PC-3 (cell line): ENCODE results near the gene MPDZ. TPM values are rescaled to one million over a fixed set of nuclear protein-coding genes. Genes with fewer than 3 reads are reported as not detected.

Source experiments
- ATAC-seq: fragments of 200-7000 bp; cut with Tn5 transposase; 2 replicates; pipeline ENCODE4 v1.9.1; 2020; ENCODE audit warnings: mild to moderate bottlenecking, moderate library complexity
- BruUV-seq: library from RNA; stranded (reverse); fragments of 400-500 nt; replicated peaks from 2 replicates; lab custom pipeline; 2021; lab: Mats Ljungman, UMichigan
- CTCF ChIA-PET: fragments of 300-600 bp; sonication (Branson Sonifier 250); formaldehyde crosslinking; loops from one replicate; lab custom pipeline; 2022; ENCODE audit warnings: antibody characterized with exemption; lab: Charles Lee
- POLR2A ChIA-PET: fragments of 300-600 bp; sonication (Branson Sonifier 250); formaldehyde crosslinking; loops from one replicate; lab custom pipeline; 2022; ENCODE audit warnings: antibody characterized with exemption; ENCODE audit not compliant: unreplicated experiment; lab: Charles Lee
- DNase-seq: peaks from one replicate; pipeline ENCODE4 v3.0.0-alpha.2; 2015
- H2AFZ ChIP-seq: fragments of 300-600 bp; sonication (generic); 2 replicates; pipeline ENCODE4 v1.6.0; 2016; ENCODE audit warnings: antibody characterized with exemption, low read length
- H3F3A ChIP-seq: fragments of 300-600 bp; sonication (generic); one replicate; pipeline ENCODE4 v1.6.0; 2017; ENCODE audit warnings: antibody characterized with exemption, low read length, control low read depth, mild to moderate bottlenecking; ENCODE audit not compliant: unreplicated experiment
- H3K27ac ChIP-seq: fragments of 300-600 bp; sonication (generic); 2 replicates; pipeline ENCODE4 v1.5.1; 2016; ENCODE audit warnings: mild to moderate bottlenecking, low read length
- H3K27me3 ChIP-seq: fragments of 300-600 bp; sonication (generic); 2 replicates; pipeline ENCODE4 v1.6.1; 2016; ENCODE audit warnings: low read length, mixed read lengths
- H3K36me3 ChIP-seq: fragments of 300-600 bp; sonication (generic); 2 replicates; pipeline ENCODE4 v1.6.1; 2016; ENCODE audit warnings: low read depth, mixed run types, low read length, mixed read lengths
- H3K4me1 ChIP-seq: fragments of 300-600 bp; sonication (generic); 2 replicates; pipeline ENCODE4 v1.5.1; 2016; ENCODE audit warnings: low read length; ENCODE audit not compliant: insufficient read depth
- H3K4me2 ChIP-seq: fragments of 300-600 bp; sonication (generic); 2 replicates; pipeline ENCODE4 v1.6.0; 2016; ENCODE audit warnings: low read length
- H3K4me3 ChIP-seq: fragments of 300-600 bp; sonication (generic); 2 replicates; pipeline ENCODE4 v1.5.1; 2016; ENCODE audit warnings: mild to moderate bottlenecking, low read length, mixed read lengths
- H3K79me2 ChIP-seq: fragments of 300-600 bp; sonication (generic); 2 replicates; pipeline ENCODE4 v1.6.1; 2017; ENCODE audit warnings: low read length, mixed read lengths
- H3K9ac ChIP-seq: fragments of 300-600 bp; sonication (generic); 2 replicates; pipeline ENCODE4 v1.6.0; 2016; ENCODE audit warnings: mild to moderate bottlenecking, low read length
- H3K9me2 ChIP-seq: fragments of 300-600 bp; sonication (generic); replicated peaks from 2 replicates; pipeline ENCODE4 v1.6.1; 2016; ENCODE audit warnings: mixed run types, low read length, mixed read lengths
- H3K9me3 ChIP-seq: fragments of 300-600 bp; sonication (generic); 2 replicates; pipeline ENCODE4 v1.6.1; 2016; ENCODE audit warnings: low read length, mixed read lengths
- H4K20me1 ChIP-seq: fragments of 300-600 bp; sonication (generic); 2 replicates; pipeline ENCODE4 v1.6.1; 2016; ENCODE audit warnings: low read length, mixed read lengths
- EZH2 ChIP-seq: fragments of 300-600 bp; sonication (generic); IDR thresholded peaks from one replicate; pipeline ENCODE4 v1.6.1; 2017; ENCODE audit warnings: antibody characterized with exemption, mild to moderate bottlenecking, low read length; ENCODE audit not compliant: unreplicated experiment
- EZH2phosphoT487 ChIP-seq: fragments of 300-600 bp; sonication (generic); IDR thresholded peaks from 2 replicates; pipeline ENCODE4 v1.6.1; 2018; ENCODE audit warnings: mild to moderate bottlenecking, antibody characterized with exemption, low read length, borderline replicate concordance
- intact Hi-C: fragments of 100-400 bp; cut with micrococcal nuclease; formaldehyde crosslinking; loops from 2 replicates; pipeline ENCODE4 v1.9.0; 2023
- total RNA-seq: library from RNA; depleted of rRNA; stranded (reverse); fragments of >200 nt; gene quantifications from 2 replicates; pipeline ENCODE4 v1.2.3, GENCODE V29; 2014
- TF ChIP-seq, protein P1 (sequence below): fragments of 300-600 bp; sonication (generic); conservative IDR thresholded peaks from 2 replicates; pipeline ENCODE4 v1.5.1; 2017; ENCODE audit warnings: antibody characterized with exemption, low read depth, mild to moderate bottlenecking, low read length

MPDZ gene
- total RNA-seq, 1 experiment from 2014 or later: 6.1 TPM

DNA sequence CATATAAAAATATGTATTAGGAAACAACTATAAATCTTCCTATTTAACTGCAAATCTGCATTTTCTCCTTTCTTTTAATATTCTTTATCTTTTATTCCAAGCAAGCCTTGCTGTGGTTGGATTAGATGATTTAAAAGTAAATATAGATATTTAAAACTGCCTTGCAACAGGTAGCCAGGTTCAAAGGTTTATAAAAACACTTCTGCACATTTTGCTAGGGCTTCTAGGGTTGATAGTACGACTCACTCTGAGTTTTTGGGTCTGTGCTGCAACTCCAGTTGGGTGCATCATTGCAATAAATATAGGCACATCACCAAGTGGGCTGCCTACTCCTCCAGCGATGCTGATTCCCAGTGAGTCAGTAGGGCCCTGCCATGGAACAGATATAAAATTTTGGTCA is 167.7 kb downstream of the MPDZ start:
- TF ChIP-seq, protein P1, sequence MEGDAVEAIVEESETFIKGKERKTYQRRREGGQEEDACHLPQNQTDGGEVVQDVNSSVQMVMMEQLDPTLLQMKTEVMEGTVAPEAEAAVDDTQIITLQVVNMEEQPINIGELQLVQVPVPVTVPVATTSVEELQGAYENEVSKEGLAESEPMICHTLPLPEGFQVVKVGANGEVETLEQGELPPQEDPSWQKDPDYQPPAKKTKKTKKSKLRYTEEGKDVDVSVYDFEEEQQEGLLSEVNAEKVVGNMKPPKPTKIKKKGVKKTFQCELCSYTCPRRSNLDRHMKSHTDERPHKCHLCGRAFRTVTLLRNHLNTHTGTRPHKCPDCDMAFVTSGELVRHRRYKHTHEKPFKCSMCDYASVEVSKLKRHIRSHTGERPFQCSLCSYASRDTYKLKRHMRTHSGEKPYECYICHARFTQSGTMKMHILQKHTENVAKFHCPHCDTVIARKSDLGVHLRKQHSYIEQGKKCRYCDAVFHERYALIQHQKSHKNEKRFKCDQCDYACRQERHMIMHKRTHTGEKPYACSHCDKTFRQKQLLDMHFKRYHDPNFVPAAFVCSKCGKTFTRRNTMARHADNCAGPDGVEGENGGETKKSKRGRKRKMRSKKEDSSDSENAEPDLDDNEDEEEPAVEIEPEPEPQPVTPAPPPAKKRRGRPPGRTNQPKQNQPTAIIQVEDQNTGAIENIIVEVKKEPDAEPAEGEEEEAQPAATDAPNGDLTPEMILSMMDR: no peak
- BruUV-seq: no TSS peak

DNA sequence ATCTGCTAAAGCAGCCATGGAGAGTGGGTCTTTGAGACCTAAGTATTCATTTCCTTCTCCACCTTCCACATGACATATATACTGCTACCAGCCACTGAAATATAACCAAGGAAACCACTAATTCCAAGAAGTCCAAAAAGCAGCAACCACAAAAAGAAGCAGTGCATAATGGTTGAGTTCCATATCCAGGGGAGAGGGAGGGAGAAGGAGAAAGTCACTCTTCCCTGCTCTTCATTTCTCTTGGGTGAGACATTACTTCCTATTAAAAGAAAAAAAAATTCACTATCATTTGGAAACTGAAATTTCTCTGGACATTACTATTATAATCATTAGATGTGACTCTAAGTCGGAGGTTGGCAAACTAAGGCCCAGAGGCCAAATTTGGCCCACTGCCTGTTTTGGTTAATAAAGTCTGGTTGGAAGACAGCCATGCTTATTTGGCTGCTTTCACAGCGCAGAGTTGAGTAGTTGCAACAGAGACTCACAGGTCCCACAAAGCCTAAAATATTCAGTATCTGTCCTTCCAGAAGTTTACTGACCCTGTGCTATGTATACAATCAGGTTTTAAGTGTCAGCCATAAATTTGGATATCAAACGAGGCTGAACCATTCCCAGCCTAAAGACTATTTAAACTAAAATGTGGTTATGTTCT is 168.6 kb downstream of the MPDZ start:
- no peaks in the 10 kb centered on the region for H4K20me1 ChIP-seq
- TF ChIP-seq, protein P1: no peak
- TF ChIP-seq EZH2phosphoT487 (no peak), EZH2 (no peak)
- no peaks in the 10 kb centered on the region for H3K27me3 ChIP-seq
- DNase-seq (no peak), ATAC-seq (no peak)
- H2AFZ ChIP-seq: no peak overlapping the region
- peaks cover 25% of the 10 kb centered on the region for H3K4me1 ChIP-seq
- H3K27ac ChIP-seq: no peak overlapping the region
- H3K9me2 ChIP-seq: no peaks in the 10 kb centered on the region
- H3K4me3 ChIP-seq: no peak overlapping the region
- H3K79me2 ChIP-seq: no peaks in the 10 kb centered on the region
- no peak overlapping the region for H3K9ac ChIP-seq
- H3F3A ChIP-seq: no peaks in the 10 kb centered on the region
- intact Hi-C loops: no loop called here
- H3K9me3 ChIP-seq: no peaks in the 10 kb centered on the region
- no peak overlapping the region for H3K4me2 ChIP-seq
- H3K36me3 ChIP-seq: no peaks in the 10 kb centered on the region; the same call in 1 of the 2 replicates
- no TSS peak for BruUV-seq
- ChIA-PET CTCF (no interaction called here), POLR2A (no interaction called here)

More for the DNA sequence above, 167.7 kb downstream of the MPDZ start:
- H3K4me1 ChIP-seq: peaks cover 34% of the 10 kb centered on the region
- no peak overlapping the region for H3K9ac ChIP-seq
- no peaks in the 10 kb centered on the region for H3F3A ChIP-seq
- POLR2A ChIA-PET: no interaction called here
- H3K4me3 ChIP-seq: no peak overlapping the region
- intact Hi-C loops: no loop called here
- H2AFZ ChIP-seq: no peak overlapping the region
- no peaks in the 10 kb centered on the region; the same call in 1 of the 2 replicates for H3K36me3 ChIP-seq
- H3K27me3 ChIP-seq: no peaks in the 10 kb centered on the region
- H3K9me2 ChIP-seq: no peaks in the 10 kb centered on the region
- H3K79me2 ChIP-seq: no peaks in the 10 kb centered on the region
- CTCF ChIA-PET: interaction anchor here (0.6 kb wide), 1 partner anchor 23 kb away, joined by 3 read pairs; no protein-coding TSS in a partner anchor
- ATAC-seq (no peak), DNase-seq (no peak)
- no peaks in the 10 kb centered on the region for H3K9me3 ChIP-seq
- H3K27ac ChIP-seq: no peak overlapping the region
- H3K4me2 ChIP-seq: no peak overlapping the region
- H4K20me1 ChIP-seq: no peaks in the 10 kb centered on the region

DNA sequence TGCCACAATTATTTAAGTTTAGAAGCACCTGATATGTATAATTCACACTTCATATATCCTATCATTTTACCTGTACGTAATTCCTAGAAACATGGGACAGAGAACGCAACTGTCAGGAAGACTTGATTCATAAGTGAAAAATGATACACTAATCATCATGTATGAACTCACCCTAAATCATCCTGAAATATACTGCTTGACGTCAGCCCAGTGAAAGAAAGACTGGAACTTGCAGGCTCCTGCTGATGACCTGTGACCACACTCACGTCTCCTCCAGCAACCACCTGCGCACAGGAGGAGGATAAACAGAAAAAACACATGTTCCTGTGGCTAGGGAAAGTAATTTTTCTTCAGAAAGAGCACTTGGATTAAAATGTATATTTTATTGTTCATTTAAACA is 169.7 kb downstream of the MPDZ start:
- Histone ChIP-seq H3K27ac (no peak overlapping the region), H3K4me2 (no peak overlapping the region), H3K9ac (no peak overlapping the region), H3K79me2 (no peaks in the 10 kb centered on the region), H3K36me3 (no peaks in the 10 kb centered on the region; the same call in 1 of the 2 replicates), H3K27me3 (no peaks in the 10 kb centered on the region), H3K4me3 (no peak overlapping the region), H3F3A (no peaks in the 10 kb centered on the region), H3K4me1 (peaks cover 17% of the 10 kb centered on the region), H4K20me1 (no peaks in the 10 kb centered on the region), H2AFZ (no peak overlapping the region), H3K9me2 (no peaks in the 10 kb centered on the region), H3K9me3 (no peaks in the 10 kb centered on the region)
- peak; percentile 29 for DNase-seq
- TF ChIP-seq EZH2phosphoT487 (no peak), EZH2 (no peak)
- TF ChIP-seq, protein P1: no peak
- ChIA-PET CTCF (no interaction called here), POLR2A (no interaction called here)
- no TSS peak for BruUV-seq
- intact Hi-C loops: loop anchor here (5.0 kb wide), 1 partner anchor 1338 kb away; no protein-coding TSS in a partner anchor
- ATAC-seq: no peak
